AG04450 (cell line): ENCODE measurements around the gene AGO3. TPM values are rescaled to one million over a fixed set of nuclear protein-coding genes. Genes with fewer than 3 reads are reported as not detected.

Experiments
- CTCF ChIA-PET: fragments of 300-600, 350-600 bp; formaldehyde crosslinking; extraction: SDS; loops from one replicate; lab custom pipeline; 2022; ENCODE audit warnings: antibody characterized with exemption, inconsistent platforms; lab: Charles Lee
- POLR2A ChIA-PET: fragments of 350-600 bp; formaldehyde crosslinking; extraction: SDS; loops from one replicate; lab custom pipeline; 2021; ENCODE audit warnings: antibody characterized with exemption, inconsistent platforms; lab: Yijun Ruan, JAX
- DNase-seq: peaks from one replicate; pipeline ENCODE4 v3.0.0-alpha.2; 2011; ENCODE audit warnings: low read depth, low spot score
- H3K27ac ChIP-seq: one replicate; pipeline ENCODE4 v1.5.1; 2012; ENCODE audit warnings: low read depth, low read length, control low read depth
- H3K27me3 ChIP-seq: one replicate; pipeline ENCODE4 v1.6.0; 2012; ENCODE audit warnings: low read length; ENCODE audit not compliant: control insufficient read depth, insufficient read depth
- H3K4me3 ChIP-seq: 2 replicates; pipeline ENCODE4 v1.5.1; 2011; ENCODE audit warnings: mild to moderate bottlenecking, low read depth, low read length, control low read depth
- H3K9me3 ChIP-seq: 2 replicates; pipeline ENCODE4 v1.5.1; 2012; ENCODE audit warnings: low read length; ENCODE audit not compliant: control insufficient read depth, insufficient read depth
- CTCF ChIP-seq: IDR thresholded peaks from 2 replicates; pipeline ENCODE4 v1.5.1; 2011; ENCODE audit warnings: low read depth, low read length, control low read depth, inconsistent platforms
- polyA plus RNA-seq: library from polyadenylated mRNA; depleted of rRNA; stranded (reverse); fragments of >200 nt; gene quantifications from 2 replicates; pipeline ENCODE4 v1.2.3, GENCODE V29; 2011

AGO3 gene
- polyA plus RNA-seq, 1 experiment, result 22.5 TPM

GRCh38 chr1:36091141-36091540 is 160.2 kb downstream of the AGO3 start:
- no peak overlapping the region for H3K27ac ChIP-seq
- ChIA-PET CTCF (interaction anchor here (1.4 kb wide), 1 partner anchor 44 kb away, joined by 5 read pairs; no protein-coding TSS in a partner anchor), POLR2A (no interaction called here)
- TF ChIP-seq CTCF, result no peak
- H3K27me3 ChIP-seq, result no peaks in the 10 kb centered on the region
- DNase-seq, result no peak
- no peaks in the 10 kb centered on the region; the same call in 1 of the 2 replicates for H3K9me3 ChIP-seq
- H3K4me3 ChIP-seq, result no peak overlapping the region

- H3K9me3 ChIP-seq, result no peaks in the 10 kb centered on the region; the same call in 1 of the 2 replicates
- no peak overlapping the region for H3K27ac ChIP-seq
- POLR2A ChIA-PET, result no interaction called here
- no peak for TF ChIP-seq CTCF
- CTCF ChIA-PET, result interaction anchor here (1.0 to 1.5 kb wide), 2 partner anchors 43 to 97 kb away, joined by 3 to 5 read pairs; no protein-coding TSS in a partner anchor
- DNase-seq, result no peak
- no peaks in the 10 kb centered on the region for H3K27me3 ChIP-seq
- H3K4me3 ChIP-seq, result no peak overlapping the region
These were observed 160.8 kb downstream of the AGO3 start for GRCh38 chr1:36091698-36092097.

GRCh38 chr1:36092166-36092797 is 161.4 kb downstream of the AGO3 start:
- POLR2A ChIA-PET, result no interaction called here
- DNase-seq, result no peak

GRCh38 chr1:36092798-36093185 is 161.9 kb downstream of the AGO3 start:
- ChIA-PET CTCF (interaction anchor here (0.8 to 1.5 kb wide), 3 partner anchors 27 to 207 kb away, joined by 3 to 5 read pairs (median 3); no protein-coding TSS in a partner anchor), POLR2A (no interaction called here)
- Histone ChIP-seq H3K27me3 (no peaks in the 10 kb centered on the region), H3K4me3 (no peak overlapping the region), H3K9me3 (no peaks in the 10 kb centered on the region; the same call in 1 of the 2 replicates), H3K27ac (no peak overlapping the region)
- no peak for TF ChIP-seq CTCF
- DNase-seq, result no peak

More at GRCh38 chr1:36092166-36092797, 161.4 kb downstream of the AGO3 start:
- Histone ChIP-seq H3K27me3 (no peaks in the 10 kb centered on the region), H3K4me3 (no peak overlapping the region), H3K27ac (no peak overlapping the region), H3K9me3 (no peaks in the 10 kb centered on the region; the same call in 1 of the 2 replicates)
- no peak for TF ChIP-seq CTCF
- CTCF ChIA-PET, result interaction anchor here (0.8 to 1.5 kb wide), 3 partner anchors 43 to 208 kb away, joined by 3 to 5 read pairs (median 3); no protein-coding TSS in a partner anchor

GRCh38 chr1:36093226-36093625 is 162.3 kb downstream of the AGO3 start:
- Histone ChIP-seq H3K9me3 (no peaks in the 10 kb centered on the region; the same call in 1 of the 2 replicates), H3K27ac (no peak overlapping the region), H3K27me3 (no peaks in the 10 kb centered on the region), H3K4me3 (no peak overlapping the region)
- TF ChIP-seq CTCF, result no peak
- ChIA-PET CTCF (interaction anchor here (0.8 to 1.5 kb wide), 3 partner anchors 27 to 207 kb away, joined by 3 to 5 read pairs (median 3); no protein-coding TSS in a partner anchor), POLR2A (no interaction called here)
- no peak for DNase-seq
